Measurements from ENCODE around the gene FAM193A. TPM values are rescaled to one million over a fixed set of nuclear protein-coding genes. Genes with fewer than 3 reads are reported as not detected.

FAM193A gene, protein sequence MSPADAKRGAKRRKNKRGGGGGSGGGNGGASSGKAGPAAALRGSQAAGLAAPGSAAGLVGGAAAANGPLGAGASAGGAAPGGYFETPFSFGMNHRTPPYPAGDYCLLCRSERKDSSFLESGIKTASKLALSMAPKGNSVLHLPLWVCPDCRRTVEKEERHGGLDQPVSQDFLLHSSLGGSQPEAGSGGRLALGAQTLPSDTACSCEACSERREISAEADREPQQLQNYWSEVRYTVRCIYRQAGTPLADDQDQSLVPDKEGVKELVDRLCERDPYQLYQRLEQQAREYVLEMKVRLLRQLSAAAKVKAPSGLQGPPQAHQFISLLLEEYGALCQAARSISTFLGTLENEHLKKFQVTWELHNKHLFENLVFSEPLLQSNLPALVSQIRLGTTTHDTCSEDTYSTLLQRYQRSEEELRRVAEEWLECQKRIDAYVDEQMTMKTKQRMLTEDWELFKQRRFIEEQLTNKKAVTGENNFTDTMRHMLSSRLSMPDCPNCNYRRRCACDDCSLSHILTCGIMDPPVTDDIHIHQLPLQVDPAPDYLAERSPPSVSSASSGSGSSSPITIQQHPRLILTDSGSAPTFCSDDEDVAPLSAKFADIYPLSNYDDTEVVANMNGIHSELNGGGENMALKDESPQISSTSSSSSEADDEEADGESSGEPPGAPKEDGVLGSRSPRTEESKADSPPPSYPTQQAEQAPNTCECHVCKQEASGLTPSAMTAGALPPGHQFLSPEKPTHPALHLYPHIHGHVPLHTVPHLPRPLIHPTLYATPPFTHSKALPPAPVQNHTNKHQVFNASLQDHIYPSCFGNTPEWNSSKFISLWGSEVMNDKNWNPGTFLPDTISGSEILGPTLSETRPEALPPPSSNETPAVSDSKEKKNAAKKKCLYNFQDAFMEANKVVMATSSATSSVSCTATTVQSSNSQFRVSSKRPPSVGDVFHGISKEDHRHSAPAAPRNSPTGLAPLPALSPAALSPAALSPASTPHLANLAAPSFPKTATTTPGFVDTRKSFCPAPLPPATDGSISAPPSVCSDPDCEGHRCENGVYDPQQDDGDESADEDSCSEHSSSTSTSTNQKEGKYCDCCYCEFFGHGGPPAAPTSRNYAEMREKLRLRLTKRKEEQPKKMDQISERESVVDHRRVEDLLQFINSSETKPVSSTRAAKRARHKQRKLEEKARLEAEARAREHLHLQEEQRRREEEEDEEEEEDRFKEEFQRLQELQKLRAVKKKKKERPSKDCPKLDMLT (N-terminal part only)
- 14.5 TPM for total RNA-seq
- long read RNA-seq, partial matches to known transcripts, result 11 of 14 reads
- long read RNA-seq, other reads (novel, unspliced or antisense), result 3 of 14 reads

GRCh38 chr4:2536193-2537010 is at the start of gene FAM193A:
Gene FAM193A (plus strand): TSS chr4:2536647. CDS start chr4:2536916, 269 bp downstream.
- intact Hi-C loops (cut with DNase I), result no loop called here
- peak; percentile 97 for ATAC-seq (ENCODE audit: poor library complexity)
- peak; percentile 99 for DNase-seq

GRCh38 chr4:2486981-2487380 is 49.5 kb upstream of the FAM193A start:
- ATAC-seq (ENCODE audit: poor library complexity), result no peak
- no peak for DNase-seq
- intact Hi-C loops (cut with DNase I), result no loop called here

GRCh38 chr4:2487632-2488031 is 48.8 kb upstream of the FAM193A start:
- intact Hi-C loops (cut with DNase I), result no loop called here
- ATAC-seq (ENCODE audit: poor library complexity), result no peak
- DNase-seq, result no peak

- intact Hi-C loops (cut with DNase I), result no loop called here
These were observed 47.2 kb upstream of the FAM193A start for GRCh38 chr4:2489081-2489805.

DNA sequence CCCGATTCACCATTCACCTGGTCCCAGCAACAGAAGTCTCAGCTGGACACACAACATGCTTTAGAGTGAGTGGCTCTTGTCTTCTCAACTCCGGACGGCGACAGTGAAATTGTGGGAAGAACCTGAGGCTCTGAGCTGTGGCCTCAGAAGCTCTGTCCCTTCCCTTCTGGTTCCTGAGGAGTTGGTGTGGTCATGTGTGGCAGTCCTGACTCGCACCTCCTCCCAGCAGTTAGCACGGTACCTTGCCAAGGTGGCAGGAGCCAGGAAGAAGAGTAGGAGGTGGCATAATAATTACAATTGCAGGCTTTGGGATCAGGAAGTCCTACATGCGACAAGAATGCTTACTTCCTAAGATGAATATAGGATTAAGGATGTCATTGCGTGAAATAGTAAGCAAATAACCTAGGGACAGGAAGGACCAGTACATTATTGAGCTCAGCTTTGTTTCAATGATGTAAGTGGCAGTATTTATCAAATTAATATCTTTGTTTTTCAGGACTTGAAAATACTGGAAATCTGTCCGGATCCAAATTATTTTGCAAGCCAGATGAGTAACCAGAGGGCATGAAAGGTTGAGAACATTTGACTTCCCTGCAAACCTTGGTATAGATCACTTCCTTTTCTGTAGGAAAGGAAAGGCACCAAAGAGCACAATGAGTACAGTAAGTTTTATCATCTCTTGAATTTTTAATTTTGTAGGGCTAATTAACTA is 46.5 kb upstream of the FAM193A start:
- DNase-seq (no peak), ATAC-seq (ENCODE audit: poor library complexity) (no peak)
- intact Hi-C loops (cut with DNase I), result no loop called here

More at GRCh38 chr4:2489081-2489805, 47.2 kb upstream of the FAM193A start:
- ATAC-seq (ENCODE audit: poor library complexity), result no peak
- DNase-seq, result no peak

DNA sequence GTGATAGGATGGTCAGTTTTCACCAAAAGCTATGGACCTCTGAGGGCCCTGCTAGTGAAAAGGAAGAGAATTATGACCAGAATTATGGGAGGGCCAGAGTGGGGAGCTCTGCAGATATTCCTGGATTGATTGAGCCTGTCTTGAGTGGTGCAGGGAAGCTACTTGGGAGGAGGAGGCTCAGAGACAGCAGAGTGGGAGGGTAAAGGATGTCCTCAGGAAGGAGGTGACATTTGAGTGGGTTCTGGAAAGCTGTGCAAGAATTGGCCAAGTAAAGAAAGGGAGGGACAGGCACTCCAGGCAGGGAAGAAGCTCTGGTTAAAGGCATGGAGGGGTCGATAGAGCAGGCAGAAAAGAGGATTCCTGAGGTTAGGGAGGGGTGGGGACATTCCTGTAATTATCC is 43.5 kb upstream of the FAM193A start:
- no peak for ATAC-seq (ENCODE audit: poor library complexity)
- no peak for DNase-seq
- intact Hi-C loops (cut with DNase I), result no loop called here

DNA sequence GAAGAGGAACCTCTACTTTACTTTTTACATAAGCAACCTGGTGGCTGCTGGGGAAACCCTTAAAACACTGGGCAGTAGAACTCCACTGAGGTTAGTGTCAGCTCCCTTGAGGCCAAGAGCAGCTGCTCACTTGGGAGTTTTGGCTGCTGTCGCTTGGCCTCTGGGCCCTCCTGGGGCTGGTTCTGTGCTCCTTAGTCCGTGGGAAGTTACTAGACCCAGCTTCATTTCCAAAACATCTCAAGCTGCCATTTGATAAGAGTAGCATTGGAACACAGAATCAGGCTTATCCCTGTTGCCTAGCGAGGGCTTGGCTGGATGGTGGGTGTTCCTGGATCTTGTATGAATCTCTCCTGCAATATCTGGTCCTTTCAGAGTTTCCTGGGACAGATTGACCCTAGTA is 41.5 kb upstream of the FAM193A start:
- peak; percentile 46 for DNase-seq
- intact Hi-C loops (cut with DNase I), result no loop called here
- peak; percentile 66 for ATAC-seq (ENCODE audit: poor library complexity)

DNA sequence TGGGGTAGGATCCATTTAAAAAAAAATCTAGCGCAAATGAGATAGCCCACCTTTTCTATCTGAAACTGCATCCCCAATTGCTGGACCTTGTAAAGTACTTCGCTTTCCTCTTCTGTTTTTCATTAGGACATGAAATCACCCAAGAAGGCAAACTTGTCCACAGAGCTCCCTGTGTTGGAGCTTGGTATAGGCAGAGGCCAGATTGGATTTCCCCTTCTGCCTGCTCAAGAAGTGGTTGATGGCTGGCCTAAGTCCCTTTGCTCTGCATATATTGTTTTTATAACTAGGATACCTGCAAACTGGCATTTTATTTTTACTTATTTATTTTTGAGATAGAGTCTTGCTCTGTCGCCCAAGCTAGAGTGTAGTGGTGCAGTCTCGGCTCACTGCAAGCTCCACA is 39.1 kb upstream of the FAM193A start:
- no peak for DNase-seq
- intact Hi-C loops (cut with DNase I), result no loop called here
- no peak for ATAC-seq (ENCODE audit: poor library complexity)

DNA sequence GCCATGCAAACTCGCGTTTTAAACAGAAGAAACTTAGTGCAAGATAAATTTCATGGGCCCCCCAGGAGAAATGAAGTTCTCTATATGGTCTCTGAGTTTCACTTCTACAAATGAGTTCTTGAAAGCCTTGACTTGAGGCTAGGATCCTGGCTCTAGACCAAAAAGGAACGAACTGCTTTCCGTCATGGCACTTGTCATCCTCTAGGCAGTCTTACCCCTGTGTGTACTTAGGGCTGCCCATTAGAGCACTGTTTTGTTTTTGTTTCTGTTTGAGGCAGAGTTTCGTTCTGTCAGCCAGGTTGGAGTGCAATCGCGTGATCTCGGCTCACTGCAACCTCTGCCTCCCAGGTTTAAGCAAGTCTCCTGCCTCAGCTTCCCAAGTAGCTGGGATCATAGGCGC is 38.5 kb upstream of the FAM193A start:
- DNase-seq (no peak), ATAC-seq (ENCODE audit: poor library complexity) (no peak)
- intact Hi-C loops (cut with DNase I), result no loop called here

DNA sequence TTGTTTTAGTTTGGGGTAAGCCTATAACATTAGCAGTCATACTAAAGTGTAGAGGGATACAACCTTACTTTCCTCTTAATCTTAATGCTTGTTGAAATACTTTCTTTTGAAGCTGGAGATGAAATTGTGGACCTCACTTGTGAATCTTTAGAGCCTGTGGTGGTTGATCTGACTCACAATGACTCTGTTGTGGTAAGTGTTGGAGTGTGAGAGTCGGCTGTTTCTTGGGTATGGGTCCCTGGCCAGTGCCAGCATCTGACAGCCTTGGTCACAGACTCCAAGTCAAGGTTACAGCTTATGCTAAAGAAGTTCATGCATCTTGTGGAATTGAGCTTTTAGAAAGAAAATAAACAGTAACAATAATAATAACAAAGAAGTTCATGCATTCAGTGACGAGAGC is 35.9 kb upstream of the FAM193A start:
- no peak for ATAC-seq (ENCODE audit: poor library complexity)
- intact Hi-C loops (cut with DNase I), result no loop called here
- no peak for DNase-seq

DNA sequence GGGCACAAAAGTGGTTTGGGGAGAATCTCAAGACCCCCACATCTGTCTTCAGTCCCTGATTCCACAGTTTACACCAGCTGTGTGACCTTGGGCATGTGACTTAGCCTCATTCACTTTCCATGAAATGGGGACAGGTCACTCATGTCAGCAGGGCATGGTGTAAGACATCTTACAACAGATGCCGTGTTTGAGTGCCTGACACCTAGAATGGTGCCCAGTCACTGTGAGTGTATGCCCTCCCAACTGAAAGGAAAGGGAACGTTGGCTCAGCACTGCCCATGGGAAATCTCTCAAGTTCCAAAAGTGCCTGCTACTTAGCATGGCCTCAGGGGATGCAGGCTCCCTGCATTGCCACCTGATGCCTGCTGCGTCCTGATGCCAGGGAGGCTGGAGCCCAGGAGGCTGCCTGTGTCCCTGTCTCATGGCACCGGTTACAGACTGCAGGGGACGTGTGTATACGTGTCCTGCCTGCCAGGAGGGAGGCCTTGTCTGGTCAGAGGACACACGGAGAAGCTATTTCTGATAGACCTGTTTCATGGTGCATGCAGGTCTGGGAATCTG is 35.3 kb upstream of the FAM193A start:
- no peak for DNase-seq
- ATAC-seq (ENCODE audit: poor library complexity), result no peak
- intact Hi-C loops (cut with DNase I), result no loop called here

GRCh38 chr4:2503809-2504208 is 32.6 kb upstream of the FAM193A start:
- ATAC-seq (ENCODE audit: poor library complexity), result no peak
- intact Hi-C loops (cut with DNase I), result no loop called here
- no peak for DNase-seq

DNA sequence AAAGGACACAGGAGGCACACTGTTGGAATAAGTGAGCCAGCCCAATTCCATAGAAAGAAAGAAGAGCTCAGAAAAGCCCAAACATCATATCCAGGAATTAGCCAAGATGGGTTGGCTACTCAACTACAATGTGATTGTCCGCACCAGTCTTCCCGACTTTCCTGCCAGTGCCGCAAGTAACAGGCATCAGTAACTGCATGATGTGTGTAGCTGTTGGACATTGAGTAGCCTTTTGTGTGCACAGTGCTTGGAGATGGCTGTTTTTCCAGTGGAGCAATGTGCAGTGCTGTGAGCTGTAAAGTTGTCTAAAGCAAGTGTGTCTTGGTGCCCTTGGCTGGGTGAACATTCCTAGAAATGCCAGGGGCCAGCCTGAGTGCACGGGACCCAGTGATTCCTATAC is 29.2 kb upstream of the FAM193A start:
- DNase-seq (no peak), ATAC-seq (ENCODE audit: poor library complexity) (no peak)
- intact Hi-C loops (cut with DNase I), result no loop called here

DNA sequence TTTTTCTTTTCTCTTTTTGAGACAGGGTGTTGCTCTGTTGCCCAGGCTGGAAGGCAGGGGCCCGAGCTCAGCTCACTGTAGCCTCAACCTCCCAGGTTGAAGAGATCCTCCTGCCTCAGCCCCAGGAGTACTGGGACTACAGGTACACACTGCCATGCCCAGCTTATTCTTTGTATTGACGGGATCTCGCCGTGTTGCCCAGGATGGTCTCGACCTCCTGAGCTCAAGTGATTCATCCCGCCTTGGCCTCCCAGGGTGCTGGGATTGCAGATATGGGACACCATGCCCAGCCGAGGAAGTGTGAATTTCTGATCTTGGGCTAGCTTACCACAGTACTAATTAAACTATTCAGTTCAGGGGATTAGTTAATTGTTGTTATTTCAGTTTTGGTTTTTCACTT is 28.6 kb upstream of the FAM193A start:
- ATAC-seq (ENCODE audit: poor library complexity), result no peak
- intact Hi-C loops (cut with DNase I), result no loop called here
- DNase-seq, result no peak

GRCh38 chr4:2510351-2511259 is 25.8 kb upstream of the FAM193A start:
- no peak for ATAC-seq (ENCODE audit: poor library complexity)
- intact Hi-C loops (cut with DNase I), result no loop called here

DNA sequence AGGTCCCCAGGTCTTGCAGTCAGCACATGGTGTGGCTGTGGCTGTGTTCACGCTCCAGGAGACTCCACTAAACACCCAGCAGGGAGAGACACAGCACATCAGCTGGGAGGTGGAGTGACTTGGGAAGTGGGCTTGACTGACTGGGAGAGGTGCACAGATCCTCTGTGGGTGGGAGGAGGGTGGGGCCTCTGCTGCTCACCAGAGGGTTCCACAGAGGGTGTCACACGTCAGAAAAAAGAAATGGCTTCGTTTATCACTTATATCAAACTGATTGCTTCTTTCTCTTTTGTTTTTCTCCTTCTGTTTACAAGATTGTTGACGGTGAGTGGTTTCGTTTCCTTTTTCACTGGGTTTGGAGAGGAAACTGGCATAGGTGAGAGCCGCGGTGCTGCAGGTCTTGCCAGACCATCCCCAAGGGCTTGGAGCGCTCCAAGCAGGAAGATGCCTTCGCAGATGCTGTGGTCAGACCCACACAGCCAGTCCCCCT is 24.8 kb upstream of the FAM193A start:
- intact Hi-C loops (cut with DNase I), result no loop called here
- no peak for ATAC-seq (ENCODE audit: poor library complexity)
- no peak for DNase-seq

More at GRCh38 chr4:2510351-2511259, 25.8 kb upstream of the FAM193A start:
- no peak for DNase-seq

Data from Right ventricle myocardium superior (tissue), 1 donor.